Stimulated activated CD4-positive, alpha-beta T cell treated with anti-CD3 and anti-CD28 coated beads, TNF-alpha, amount 100 ng/mL, for 1 hour (primary cell): ENCODE data around the gene JMJD1C.
A peak's percentile ranks its signal among the peaks of the same experiment; 100 is the strongest.
"Not testable (repeated sequence)": the region's sequence is repeated elsewhere in the genome, so short reads cannot be mapped to it uniquely, and the experiment has no call there.

Source experiments
- DNase-seq, 3 donors: peaks; one replicate each; pipeline ENCODE4 v3.0.0-alpha.2; 2020; ENCODE audit warnings: low read depth in 3 of 3, low spot score in 1 of 3

Gene JMJD1C

DNA sequence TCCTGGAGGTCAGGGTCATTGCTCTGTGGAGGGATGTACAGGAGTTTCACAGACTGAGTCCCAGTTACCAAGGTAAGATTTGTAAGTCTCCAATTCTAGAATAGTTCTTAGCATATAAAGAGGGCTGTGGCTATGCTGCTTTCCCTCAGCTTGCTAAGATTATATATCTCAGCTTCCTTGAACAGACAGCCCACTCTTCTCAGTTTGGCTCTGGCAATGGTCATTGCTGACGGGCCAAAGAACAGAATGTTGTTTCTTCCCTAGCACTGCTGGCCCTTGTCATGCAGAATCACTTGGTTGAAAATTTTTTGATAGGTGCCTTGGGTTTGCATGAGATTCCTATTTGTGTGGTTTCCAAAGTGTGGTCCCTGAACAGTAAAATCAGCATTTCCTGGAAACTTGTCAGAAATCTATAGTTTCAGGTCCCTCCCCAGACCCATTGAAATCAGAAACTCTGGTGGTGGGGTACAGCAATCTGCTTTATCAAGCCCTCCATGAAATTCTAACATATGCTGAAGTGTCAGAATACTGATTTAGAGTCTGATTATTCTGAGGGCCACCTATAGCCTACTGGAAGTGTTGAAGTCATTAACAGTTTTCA, 294.4 kb downstream of the JMJD1C start:
- no peak for DNase-seq

DNA sequence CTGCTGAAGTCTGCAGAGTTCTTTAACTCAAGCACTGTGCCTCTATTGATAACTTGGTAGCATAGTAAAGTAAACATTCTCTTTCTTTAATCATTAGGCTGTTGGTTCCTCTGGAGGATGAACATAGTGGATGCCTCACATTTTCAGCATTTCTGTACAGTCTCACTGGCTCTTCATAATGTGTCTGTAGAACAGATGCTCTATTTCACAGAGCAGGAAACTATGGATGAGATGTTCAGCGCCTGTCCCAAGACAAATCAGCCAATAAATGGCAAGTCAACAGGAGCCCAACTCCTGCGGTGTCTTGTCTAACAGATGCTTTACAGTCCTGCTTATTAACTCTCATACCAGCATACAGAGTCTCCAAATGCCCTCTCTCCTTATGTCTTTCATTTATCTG, 296.2 kb downstream of the JMJD1C start:
- DNase-seq, result no peak

DNA sequence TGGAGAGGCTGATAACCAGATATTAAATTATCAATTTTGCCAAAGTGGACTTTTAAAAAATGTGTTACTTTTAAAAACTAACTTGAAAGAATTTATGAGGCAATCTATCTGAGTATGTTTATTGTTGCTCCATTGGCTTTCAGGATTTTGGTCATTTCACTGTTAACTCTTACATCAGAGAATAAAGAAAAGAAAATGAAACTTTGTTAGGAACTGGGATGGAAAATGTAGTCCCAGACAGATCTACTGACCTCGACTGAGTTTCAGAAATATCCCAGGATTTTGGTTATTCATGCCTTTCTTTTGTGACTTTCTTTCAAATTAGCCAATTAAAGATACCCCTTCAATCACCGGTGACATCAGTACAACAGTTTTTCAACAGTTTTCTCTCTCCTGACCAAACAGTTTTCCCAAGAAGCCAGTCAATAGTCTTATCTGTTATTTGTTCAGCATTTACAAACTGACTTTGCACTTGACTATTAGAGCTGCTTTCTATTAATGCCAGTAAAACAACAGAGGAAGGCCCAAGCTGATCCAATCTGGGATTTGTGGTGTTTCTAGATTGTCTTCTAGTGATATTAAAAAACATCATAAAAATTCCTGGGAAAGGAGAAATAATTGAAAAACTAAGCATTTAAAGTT, 296.8 kb downstream of the JMJD1C start:
- DNase-seq, result no peak

DNA sequence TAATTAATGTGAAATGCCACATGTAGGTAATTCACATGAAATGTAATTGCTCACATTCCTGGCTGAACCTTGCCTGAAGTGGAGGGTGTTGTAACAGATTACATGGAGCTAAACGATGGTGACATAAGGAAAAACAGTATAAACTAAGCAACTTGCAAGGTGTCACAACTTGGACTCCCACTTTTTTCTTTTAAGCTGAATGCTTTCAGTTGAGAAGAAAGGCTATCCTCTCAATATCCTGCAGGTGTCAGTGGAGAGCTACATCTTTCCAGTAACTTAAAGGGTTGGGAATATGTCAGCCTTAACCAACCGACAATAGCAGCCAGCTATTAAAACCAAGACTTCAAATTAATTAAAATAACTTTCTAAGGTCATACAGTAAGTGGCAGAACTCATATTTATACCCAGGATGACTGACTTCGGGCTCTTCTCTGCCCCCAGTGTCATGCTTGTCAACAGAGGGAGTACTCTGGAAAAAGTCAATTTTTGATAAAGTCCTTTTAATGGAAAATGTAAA, 299.0 kb downstream of the JMJD1C start:
- peak in 1 of 3 donors; percentile 9 for DNase-seq

DNA sequence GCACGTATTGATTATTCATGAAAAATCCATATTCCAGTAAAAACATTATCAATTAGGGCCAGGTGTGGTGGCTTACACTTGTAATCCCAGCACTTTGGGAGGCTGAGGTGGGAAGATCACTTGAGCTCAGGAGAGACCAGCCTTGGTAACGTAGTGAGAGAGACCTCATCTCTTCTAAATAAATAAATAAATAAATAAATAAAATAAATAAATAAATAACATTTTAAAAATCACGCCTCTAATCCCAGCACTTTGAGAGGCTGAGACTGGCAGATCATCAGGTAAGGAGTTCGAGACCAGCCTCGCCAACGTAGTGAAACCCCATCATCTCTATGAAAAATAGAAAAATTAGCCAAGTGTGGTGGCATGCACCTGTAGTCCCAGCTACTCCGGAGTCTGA, 300.5 kb downstream of the JMJD1C start:
- DNase-seq, result no peak

DNA sequence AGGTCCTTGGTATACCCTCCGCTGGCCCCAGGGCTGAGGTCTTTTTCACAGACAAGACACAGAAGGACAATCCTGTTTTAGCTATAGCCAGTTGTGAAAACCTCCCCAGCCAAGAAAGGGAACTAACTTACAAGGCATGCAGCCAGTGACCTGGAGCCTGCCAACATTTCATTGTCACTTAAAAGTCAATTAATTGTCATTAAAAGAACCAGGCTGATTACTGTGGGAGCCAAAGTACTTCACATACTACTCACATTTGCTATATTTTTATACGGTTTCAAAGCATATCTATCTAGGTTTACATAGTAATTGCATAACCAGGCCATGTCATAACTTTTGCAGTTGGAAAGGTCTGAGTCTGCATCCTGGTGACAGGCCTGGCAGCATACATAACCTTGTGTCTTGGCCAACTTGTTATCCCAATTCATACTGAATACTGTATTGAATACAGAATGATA, 301.6 kb downstream of the JMJD1C start:
- DNase-seq, result no peak

DNA sequence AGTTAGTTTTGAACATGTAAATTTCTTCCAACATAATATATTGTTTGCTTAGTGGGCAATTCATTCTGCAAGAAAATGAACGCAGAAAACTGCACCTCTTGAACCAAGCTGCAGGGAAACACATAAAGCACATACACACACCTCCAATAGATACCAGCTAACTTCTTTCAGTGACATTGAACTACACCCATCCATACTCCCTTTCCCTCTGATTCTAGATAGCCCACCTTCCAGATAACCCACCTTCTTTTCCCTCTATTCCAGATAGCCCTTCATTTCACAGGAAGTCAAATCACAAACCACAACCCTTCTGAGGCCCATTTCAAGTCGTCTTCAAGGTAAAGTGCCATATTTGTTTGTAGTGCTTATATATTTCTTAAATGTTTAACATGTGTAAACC, 304.2 kb downstream of the JMJD1C start:
- no peak for DNase-seq

DNA sequence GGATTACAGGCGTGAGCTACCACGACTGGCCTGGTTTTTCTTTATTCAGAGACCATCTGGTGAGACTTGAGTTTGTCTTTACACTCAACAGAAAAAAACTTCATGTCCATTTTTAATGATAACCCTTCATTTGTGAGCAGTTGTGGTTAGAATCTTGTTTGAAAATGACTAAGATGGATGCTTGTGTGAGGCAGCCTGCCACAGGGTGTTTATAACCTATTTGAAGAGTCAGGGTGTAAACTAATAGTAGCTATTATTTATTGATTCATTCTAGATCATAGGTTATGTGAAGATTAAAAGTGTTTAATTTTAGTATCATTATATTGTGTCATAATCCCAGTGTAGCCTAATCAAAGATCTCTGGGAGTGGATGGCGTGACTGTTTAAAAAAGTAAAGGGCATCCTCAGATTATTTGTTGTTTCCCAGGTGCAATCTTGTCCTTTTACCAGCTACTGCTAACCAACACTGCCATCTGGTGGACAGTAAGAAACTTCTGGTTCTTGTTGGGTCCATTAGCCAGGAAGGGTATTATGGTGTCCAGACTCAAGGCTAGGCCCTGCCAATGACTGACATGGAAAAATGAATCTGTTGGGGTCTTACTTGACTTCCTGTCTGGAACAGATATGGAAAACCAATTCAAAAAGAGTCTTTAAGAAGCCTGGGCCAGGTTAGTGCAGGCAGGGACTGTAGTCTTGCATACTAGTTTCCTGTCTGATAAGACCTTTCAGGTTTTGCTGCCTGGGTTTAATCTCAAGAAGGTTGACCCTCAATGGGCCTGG, 307.7 kb downstream of the JMJD1C start:
- DNase-seq, result peak in 1 of 3 donors; percentile 11

DNA sequence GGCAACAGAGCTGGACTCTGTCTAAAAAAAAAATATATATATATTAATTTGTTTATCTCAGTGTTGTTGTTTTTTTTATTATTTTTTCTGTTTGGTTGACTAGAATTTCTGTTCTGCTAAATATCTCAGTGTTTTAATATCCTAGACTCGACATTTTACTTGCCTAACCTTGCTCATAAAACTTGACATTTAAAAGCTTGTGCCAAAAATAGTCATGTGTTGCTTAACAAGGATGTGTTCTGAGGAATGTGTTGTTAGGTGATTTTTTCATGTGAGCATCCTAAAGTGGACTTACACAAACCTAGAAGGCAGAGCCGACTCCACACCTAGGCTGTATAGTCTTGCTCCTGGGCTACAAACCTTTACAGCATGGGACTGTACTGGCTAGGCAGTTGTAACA, 309.5 kb downstream of the JMJD1C start:
- DNase-seq, result no peak

DNA sequence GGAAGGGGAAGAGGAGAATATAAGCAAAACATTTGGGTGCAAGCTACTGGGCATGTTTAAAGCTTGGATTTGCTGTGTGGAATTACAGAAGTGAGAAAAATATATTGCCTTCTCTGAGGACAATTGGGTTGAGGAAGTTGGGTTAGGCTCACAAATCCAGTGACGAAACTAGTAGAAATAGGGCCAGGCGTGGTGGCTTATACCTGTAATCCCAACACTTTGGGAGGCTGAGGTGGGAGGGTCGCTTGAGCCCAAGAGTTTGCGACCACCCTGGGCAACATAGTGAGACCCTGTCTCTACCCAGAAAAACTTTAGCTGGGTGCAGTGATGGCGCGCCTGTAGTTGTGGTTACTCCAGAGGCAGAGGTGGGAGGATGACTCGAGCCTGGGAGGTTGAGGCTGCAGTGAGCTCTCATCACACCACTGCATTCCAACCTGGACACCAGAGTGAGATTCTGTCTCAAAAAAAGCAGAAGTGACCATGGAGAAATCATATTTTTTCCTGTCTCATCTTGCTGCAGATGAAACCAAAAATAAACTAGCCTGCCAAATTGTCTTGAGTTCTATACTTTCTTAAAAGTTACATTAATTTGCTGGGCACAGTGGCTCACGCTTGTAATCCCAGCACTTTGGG, 310.3 kb downstream of the JMJD1C start:
- no peak for DNase-seq

DNA sequence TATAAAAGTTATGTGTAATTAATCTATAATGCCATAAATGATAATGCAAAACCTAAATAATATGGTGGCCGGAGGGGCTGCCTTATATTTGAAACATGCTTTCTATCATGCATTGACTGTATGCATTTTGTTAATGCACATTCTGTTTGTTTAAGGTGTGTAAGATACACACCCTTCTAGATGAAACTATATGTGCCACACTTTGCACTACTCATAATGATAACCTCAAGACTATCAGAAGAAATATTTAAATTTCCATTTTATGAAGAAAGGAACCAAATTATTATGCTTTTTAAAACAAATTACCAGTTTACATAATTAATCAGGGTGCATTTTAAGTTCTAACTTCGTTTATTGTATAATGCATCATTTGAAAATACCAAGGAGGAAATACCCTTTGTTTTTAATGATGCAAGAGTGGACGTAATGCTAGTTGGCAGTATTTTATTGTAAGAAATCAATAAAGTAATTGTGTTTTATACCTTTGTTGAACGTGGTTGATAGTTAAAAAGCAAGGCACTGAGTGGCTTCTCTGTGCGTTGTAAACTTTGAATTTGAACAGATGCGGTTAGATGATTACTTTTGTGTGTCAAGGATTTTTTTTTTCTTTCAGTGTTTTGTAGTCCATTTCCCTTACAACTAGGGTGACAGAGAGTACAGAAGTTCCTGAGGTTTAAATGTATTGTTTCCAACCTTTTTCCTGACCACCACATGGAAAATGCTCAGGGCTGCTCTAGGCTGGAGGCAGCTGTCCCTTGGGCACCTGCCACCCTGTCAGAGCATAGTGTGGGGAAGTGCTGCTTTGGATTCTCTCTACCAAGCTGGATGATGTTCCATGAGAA, 311.0 kb downstream of the JMJD1C start:
- no peak for DNase-seq

DNA sequence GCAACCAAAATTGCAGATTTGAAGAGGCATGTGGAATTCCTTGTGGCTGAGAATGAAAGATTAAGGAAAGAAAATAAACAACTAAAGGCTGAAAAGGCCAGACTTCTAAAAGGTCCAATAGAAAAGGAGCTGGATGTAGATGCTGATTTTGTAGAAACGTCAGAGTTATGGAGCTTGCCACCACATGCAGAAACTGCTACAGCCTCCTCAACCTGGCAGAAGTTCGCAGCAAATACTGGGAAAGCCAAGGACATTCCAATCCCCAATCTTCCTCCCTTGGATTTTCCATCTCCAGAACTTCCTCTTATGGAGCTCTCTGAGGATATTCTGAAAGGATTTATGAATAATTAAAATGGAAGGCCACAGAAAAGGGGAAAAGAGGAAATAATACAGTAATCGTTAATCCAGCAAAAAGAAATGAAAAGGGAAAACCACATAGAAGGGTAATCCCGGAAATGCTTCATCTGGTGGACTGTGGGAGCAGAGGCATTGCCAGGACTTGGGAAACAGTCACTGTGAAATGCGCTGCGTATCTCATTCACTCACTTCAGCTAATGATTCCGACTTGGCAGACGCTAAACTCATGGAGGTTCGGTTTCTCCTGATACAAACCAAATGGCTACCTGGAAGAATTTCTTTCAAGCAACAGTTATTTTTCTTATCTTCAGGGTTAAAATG, 311.8 kb downstream of the JMJD1C start:
- DNase-seq, result not testable (repeated sequence)

DNA sequence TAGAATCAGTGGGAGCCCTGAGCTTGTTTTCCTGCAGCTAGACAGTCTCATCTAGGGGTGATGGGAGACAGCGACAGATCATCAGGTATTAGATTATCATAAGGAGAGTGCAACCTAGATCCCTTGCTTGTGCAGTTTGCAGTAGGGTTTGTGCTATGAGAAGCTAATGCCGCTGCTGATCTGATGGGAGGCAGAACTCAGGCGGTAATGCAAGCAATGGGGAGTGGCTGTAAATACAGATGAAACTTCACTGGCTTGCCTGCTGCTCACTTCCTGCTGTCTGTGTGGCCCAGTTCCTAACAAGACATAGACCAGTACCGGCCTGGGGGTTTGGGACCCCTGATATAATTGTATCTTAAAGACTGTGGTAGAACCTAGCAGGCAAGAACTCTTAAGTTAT, 315.0 kb downstream of the JMJD1C start:
- no peak for DNase-seq

DNA sequence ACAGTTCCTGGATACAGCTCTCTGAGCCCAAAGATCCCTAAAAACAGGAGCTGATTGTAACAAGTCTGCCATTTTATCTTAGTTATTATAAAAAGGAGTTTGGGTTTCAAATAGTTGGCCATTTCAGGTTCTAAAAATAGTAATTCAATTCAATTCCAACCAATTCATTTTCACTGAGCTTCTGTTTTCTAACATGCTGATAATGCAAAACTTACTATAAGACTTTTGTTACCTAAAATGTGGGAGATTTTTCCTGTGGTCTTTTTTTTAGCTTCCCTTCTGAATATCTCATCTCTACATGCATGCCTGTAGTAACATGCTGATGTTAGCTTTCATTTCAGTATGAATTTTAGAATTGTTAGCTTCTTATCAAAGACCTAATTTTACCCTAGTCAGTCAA, 319.3 kb downstream of the JMJD1C start:
- no peak for DNase-seq

DNA sequence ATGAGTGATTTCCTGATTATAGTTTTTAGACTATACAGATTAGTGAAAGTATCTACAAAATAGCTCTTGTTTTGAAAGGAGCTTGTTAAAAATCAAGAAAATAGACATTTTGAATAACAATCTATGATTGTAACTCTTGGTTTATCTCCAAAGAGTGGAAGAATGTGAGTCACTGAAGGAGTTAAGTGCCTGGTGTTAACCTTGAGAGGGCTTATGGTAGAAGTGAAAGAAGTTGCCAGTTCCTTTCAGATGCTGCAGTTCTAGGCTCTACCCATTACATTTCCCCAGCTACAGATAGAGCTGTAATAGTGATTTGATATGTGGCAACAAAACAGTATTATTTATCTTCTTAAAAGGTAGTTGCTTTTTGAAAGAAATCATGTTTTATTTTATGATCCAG, 320.0 kb downstream of the JMJD1C start:
- DNase-seq, result no peak

DNA sequence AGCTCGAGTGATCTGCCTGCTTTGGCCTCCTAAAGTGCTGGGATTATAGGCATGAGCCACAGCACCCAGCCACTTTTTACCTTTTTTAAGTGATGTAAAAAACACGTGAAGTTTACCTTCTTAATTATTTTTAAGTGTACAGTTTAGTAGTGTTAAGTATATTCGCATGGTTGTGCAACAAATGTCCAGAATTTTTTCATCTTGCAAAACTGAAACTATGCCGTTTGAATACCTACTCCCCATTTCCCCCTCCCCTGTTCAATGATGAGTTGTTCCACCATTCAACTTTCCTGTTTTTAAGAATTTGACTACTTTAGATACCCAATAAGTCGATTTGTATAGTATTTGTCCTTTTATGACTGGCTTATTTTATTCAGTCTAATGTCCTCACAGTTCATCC, 321.8 kb downstream of the JMJD1C start:
- DNase-seq, result no peak

DNA sequence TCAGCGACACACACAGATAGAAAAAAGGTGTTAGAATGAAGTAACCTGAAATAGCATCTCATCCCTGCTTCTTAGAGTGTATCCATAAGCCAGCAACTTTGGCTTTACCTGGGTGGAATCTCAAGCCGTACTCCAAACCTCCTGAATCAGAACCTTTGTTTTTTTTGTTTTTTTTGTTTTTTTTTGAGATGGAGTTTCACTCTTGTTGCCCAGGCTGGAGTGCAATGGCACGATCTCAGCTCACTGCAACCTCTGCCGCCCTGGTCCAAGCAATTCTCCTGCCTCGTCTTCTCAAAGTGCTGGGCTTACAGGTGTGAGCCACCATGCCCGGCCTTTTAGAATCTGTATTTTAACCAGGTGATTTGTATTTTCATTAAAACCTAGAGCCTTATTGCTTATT, 323.6 kb downstream of the JMJD1C start:
- DNase-seq, result no peak

DNA sequence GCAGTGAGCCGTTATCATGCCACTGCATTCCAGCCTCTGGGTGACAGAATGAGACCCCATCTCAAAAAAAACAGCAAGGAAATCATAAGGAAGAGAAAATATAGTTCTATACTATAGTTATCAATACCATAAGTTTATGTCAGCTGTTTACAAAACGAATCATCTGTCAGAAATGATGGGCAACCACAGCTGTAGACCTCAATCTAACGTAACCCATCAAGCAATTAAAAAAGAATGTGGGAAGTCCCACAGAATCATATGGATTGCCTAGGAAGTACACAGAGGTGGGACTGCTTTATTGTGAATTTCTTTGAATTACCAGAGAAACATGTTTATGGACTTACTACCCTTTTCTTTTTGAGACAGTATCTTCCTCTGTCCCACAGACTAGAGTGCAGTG, 325.7 kb downstream of the JMJD1C start:
- DNase-seq, result no peak

DNA sequence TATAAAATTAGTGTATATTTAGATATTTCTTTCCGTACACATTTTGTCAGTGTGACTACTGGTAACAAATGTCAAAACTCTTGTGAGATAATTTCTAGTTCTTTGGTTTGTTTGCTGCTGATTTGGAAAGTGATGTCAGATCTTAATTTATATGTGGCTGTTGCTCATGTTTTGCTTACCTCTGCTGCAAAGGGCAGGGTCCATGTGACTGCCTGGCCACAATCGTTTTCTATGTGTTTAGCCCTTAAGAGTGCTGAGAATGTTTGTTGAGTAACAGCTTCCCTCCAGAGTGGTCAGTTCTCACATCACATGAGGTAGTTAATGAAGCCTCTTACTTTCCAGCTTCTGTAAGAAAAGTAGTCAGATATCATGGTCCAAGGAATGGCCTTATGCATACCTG, 328.5 kb downstream of the JMJD1C start:
- no peak for DNase-seq

DNA sequence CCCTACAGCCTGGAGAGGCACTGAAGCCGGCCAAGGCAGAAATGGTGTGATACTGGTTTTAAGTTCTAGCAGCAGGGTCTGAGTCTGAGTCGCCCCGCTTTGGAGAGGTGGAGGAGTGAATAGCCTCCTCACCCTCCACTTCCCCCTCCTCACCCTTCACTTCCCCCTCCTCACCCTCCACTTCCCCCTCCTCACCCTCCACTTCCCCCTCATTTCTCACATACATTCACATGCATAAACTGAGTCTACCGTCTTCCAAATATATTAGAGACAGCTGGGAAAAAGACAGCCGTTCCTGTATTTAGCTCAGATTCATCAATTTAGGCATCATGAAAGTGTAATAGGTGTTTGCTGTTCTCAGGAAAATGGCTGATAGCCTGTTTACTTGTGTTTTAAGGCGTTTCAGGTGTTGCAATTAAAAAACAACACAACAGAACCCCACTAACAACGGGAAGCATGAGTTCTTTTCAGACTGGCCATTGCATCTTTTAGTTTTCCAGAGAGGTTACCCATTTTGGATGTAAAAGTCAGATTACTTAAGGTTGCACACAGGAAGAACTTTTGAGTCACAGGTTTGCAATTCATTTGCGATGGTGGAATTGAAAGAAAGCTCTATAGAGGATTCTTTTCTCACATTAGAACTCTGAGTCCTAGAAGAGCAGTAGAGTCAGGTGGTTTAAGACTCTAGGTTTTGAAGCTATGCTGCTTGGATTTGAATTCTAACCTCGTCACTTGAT, 331.8 kb downstream of the JMJD1C start:
- no peak for DNase-seq
